Esophagus muscularis mucosa (tissue), 4 donors: ENCODE measurements around the gene PRAMEF13.
"Not testable (repeated sequence)": the region's sequence is repeated elsewhere in the genome, so short reads cannot be mapped to it uniquely, and the experiment has no call there.

ENCODE experiments used
- EP300 ChIP-seq: sonication (generic); formaldehyde crosslinking; IDR thresholded peaks from one replicate; pipeline ENCODE4 v1.6.1; 2017; ENCODE audit warnings: antibody characterized with exemption
- POLR2AphosphoS5 ChIP-seq, 2 donors: sonication (generic); formaldehyde crosslinking; IDR thresholded peaks; one replicate each; pipeline ENCODE4 v1.6.1; 2017; ENCODE audit warnings: antibody characterized with exemption in 2 of 2
- TF ChIP-seq, protein P1 (sequence below), 3 experiments: fragments of 200-600 bp in 2 of 3; fragments of 450-650 bp in 1 of 3; sonication (generic) in 2 of 3; IDR thresholded peaks; one replicate each; pipeline ENCODE4 v1.5.1; 2017 to 2019; ENCODE audit warnings: antibody characterized with exemption in 3 of 3, mild to moderate bottlenecking in 2 of 3, moderate library complexity in 1 of 3

DNA sequence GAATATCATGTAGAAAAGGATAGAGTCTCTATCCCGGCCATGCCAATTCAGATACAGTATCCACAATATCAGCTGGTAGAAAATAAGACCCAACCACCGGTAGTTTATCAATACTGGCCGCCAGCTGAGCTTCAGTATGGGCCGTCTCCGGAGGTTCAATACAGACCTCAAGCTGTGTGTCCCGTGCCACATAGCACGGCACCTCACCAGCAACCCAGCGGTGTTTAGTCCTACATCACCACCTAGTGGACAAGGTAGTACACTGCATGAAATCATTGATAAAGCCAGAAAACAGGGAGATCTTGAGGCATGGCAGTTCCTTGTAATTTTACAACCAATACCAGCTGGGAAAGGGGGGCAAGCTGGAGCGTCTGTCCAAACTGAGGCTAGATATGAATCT is 7.5 kb upstream of the PRAMEF13 start:
- TF ChIP-seq, protein P1, sequence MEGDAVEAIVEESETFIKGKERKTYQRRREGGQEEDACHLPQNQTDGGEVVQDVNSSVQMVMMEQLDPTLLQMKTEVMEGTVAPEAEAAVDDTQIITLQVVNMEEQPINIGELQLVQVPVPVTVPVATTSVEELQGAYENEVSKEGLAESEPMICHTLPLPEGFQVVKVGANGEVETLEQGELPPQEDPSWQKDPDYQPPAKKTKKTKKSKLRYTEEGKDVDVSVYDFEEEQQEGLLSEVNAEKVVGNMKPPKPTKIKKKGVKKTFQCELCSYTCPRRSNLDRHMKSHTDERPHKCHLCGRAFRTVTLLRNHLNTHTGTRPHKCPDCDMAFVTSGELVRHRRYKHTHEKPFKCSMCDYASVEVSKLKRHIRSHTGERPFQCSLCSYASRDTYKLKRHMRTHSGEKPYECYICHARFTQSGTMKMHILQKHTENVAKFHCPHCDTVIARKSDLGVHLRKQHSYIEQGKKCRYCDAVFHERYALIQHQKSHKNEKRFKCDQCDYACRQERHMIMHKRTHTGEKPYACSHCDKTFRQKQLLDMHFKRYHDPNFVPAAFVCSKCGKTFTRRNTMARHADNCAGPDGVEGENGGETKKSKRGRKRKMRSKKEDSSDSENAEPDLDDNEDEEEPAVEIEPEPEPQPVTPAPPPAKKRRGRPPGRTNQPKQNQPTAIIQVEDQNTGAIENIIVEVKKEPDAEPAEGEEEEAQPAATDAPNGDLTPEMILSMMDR (IDR thresholded peaks at IDR 0.05), result not testable (repeated sequence)
- TF ChIP-seq POLR2AphosphoS5 (IDR thresholded peaks at IDR 0.05); EP300: not testable (repeated sequence)
